Transverse colon (tissue), 4 donors: ENCODE measurements around the gene CFAP65.

Source experiments
- POLR2A ChIP-seq: fragments of 450-650 bp; IDR thresholded peaks from one replicate; pipeline ENCODE4 v1.6.1; 2016; ENCODE audit warnings: antibody characterized with exemption, mild to moderate bottlenecking, moderate library complexity
- POLR2AphosphoS5 ChIP-seq, 3 donors: sonication (generic); formaldehyde crosslinking; IDR thresholded peaks; one replicate each; pipeline ENCODE4 v1.6.1; 2016; ENCODE audit warnings: antibody characterized with exemption in 3 of 3
- TF ChIP-seq, protein P1 (sequence below), 5 experiments: fragments of 200-600 bp in 3 of 5; fragments of 450-650 bp in 2 of 5; sonication (generic) in 3 of 5; IDR thresholded peaks; 1 replicate in 2 of 5; 2 replicates in 3 of 5; pipeline ENCODE4 v1.5.1; 2016 to 2017; ENCODE audit warnings: antibody characterized with exemption in 5 of 5, inconsistent platforms in 3 of 5, mild to moderate bottlenecking in 2 of 5, moderate library complexity in 1 of 5

DNA sequence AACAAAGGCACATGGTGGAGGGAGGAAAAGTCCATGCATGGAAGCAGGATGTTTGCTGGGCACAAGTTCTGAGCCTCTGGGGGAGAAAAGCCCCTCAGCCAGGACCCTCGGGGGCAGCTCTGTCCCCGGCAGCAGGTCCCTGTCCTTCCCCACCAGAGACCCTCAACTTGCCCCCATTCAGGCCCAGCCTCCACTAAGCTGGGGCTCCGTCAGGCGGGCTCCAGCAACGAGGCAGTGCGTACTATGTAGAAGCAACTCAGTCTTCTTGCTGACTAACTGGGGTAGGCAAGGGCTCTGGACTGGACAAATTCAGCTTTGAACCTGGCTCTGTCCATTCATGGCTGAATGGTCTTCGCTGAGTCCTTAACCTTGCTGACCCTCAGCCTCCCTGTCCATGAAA is 23.0 kb downstream of the CFAP65 start:
- TF ChIP-seq POLR2AphosphoS5 (IDR thresholded peaks at IDR 0.05) (no peak), POLR2A (no peak)
- TF ChIP-seq, protein P1, sequence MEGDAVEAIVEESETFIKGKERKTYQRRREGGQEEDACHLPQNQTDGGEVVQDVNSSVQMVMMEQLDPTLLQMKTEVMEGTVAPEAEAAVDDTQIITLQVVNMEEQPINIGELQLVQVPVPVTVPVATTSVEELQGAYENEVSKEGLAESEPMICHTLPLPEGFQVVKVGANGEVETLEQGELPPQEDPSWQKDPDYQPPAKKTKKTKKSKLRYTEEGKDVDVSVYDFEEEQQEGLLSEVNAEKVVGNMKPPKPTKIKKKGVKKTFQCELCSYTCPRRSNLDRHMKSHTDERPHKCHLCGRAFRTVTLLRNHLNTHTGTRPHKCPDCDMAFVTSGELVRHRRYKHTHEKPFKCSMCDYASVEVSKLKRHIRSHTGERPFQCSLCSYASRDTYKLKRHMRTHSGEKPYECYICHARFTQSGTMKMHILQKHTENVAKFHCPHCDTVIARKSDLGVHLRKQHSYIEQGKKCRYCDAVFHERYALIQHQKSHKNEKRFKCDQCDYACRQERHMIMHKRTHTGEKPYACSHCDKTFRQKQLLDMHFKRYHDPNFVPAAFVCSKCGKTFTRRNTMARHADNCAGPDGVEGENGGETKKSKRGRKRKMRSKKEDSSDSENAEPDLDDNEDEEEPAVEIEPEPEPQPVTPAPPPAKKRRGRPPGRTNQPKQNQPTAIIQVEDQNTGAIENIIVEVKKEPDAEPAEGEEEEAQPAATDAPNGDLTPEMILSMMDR (IDR thresholded peaks at IDR 0.05) = no peak
